Esophagus muscularis mucosa (tissue), 4 donors: Measurements from ENCODE around the gene PBX4. TPM values are rescaled to one million over a fixed set of nuclear protein-coding genes. Genes with fewer than 3 reads are reported as not detected.

Experiments used
- DNase-seq: peaks from one replicate; pipeline ENCODE4 v3.0.0-alpha.2; 2017; ENCODE audit errors: extremely low spot score
- H3K27ac ChIP-seq, 4 donors: fragments of 200-600 bp; sonication (generic); replicated peaks in 1 of 4; 1 replicate in 3 of 4; 2 replicates in 1 of 4; pipeline ENCODE4 v1.5.1; 2016 to 2019; ENCODE audit warnings: mild to moderate bottlenecking in 1 of 4
- H3K27me3 ChIP-seq, 4 donors: fragments of 200-600 bp; sonication (generic); one replicate each; pipeline versions ENCODE4 v1.5.1 to v1.6.0; 2016 to 2019
- H3K36me3 ChIP-seq, 4 donors: fragments of 200-600 bp; sonication (generic); one replicate each; pipeline ENCODE4 v1.5.1; 2016 to 2019
- H3K4me1 ChIP-seq, 4 donors: fragments of 200-600 bp; sonication (generic); one replicate each; pipeline ENCODE4 v1.5.1; 2016 to 2019
- H3K4me3 ChIP-seq, 4 donors: fragments of 200-600 bp; sonication (generic); 1 replicate in 2 of 4; 2 replicates in 2 of 4; pipeline ENCODE4 v1.5.1; 2016 to 2019; ENCODE audit warnings: mild to moderate bottlenecking in 4 of 4, moderate library complexity in 1 of 4
- H3K9me3 ChIP-seq, 4 donors: fragments of 200-600 bp; sonication (generic); 1 replicate in 3 of 4; 2 replicates in 1 of 4; pipeline ENCODE4 v1.5.1; 2016 to 2019
- EP300 ChIP-seq: sonication (generic); formaldehyde crosslinking; IDR thresholded peaks from one replicate; pipeline ENCODE4 v1.6.1; 2017; ENCODE audit warnings: antibody characterized with exemption
- POLR2A ChIP-seq: fragments of 450-650 bp; IDR thresholded peaks from one replicate; pipeline ENCODE4 v1.6.1; 2017; ENCODE audit warnings: antibody characterized with exemption, moderate library complexity, mild to moderate bottlenecking, low read depth
- POLR2AphosphoS5 ChIP-seq, 2 donors: sonication (generic); formaldehyde crosslinking; IDR thresholded peaks; one replicate each; pipeline ENCODE4 v1.6.1; 2017; ENCODE audit warnings: antibody characterized with exemption in 2 of 2
- WGBS: methylation state at CpG from one replicate; pipeline ENCODE4 v1.1.5; 2018; 5-methylcytosine and 5-hydroxymethylcytosine counted together
- intact Hi-C: fragments of 100-400 bp; cut with DNase I; formaldehyde crosslinking; loops from one replicate; pipeline ENCODE4 v1.15.1; 2023
- total RNA-seq, 4 donors: library from RNA; depleted of rRNA; stranded (reverse); fragments of >200 nt; gene quantifications; one replicate each; pipeline versions ENCODE4 v1.1.0 to v1.2.1, GENCODE V29; 2016
- TF ChIP-seq, protein P1 (sequence below), 3 experiments: fragments of 200-600 bp in 2 of 3; fragments of 450-650 bp in 1 of 3; sonication (generic) in 2 of 3; IDR thresholded peaks; one replicate each; pipeline ENCODE4 v1.5.1; 2017 to 2019; ENCODE audit warnings: antibody characterized with exemption in 3 of 3, mild to moderate bottlenecking in 2 of 3, moderate library complexity in 1 of 3

Gene PBX4
- total RNA-seq, 4 donors from 2014 or later = 0.66 to 3.7 (median 0.98) TPM; not detected in 1

DNA sequence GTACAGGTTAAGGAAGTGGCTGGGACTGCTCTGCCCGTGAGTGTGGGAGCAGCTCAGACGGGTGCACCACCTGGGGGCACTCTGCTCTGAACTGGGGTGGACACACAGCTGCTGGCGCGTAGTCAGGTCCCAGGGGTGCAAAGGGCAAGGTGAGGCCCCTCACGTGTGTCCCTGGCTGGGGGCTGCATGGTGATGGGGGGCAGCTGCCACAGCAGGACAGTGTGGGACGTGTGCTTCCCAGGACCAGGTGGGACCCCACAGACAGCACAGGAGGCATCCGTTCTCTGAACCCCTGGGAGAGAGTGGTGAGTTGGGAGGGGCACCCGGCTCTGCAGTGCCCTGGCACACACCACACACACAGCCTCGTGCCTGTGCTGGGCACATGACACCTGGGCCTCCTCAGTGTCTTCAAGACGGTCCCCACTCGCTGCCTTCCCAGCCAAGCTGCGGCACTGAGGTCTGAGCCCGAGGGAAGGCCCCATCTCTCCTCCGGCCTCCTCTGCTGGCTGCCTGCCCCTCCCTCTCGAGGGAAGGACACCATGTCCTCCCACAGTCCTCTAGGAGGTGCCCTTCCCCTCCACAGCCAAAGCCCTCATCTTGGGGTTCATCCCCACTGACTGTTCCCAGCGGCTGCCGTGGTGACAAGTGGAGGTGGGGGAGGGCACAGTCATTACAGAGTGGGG, 55.7 kb downstream of the PBX4 start:
- Histone ChIP-seq H3K27me3 (no peaks in the 10 kb centered on the region), H3K27ac (no peak overlapping the region), H3K4me3 (no peak overlapping the region), H3K36me3 (no peaks in the 10 kb centered on the region), H3K4me1 (no peaks in the 10 kb centered on the region), H3K9me3 (no peaks in the 10 kb centered on the region)
- TF ChIP-seq, protein P1, sequence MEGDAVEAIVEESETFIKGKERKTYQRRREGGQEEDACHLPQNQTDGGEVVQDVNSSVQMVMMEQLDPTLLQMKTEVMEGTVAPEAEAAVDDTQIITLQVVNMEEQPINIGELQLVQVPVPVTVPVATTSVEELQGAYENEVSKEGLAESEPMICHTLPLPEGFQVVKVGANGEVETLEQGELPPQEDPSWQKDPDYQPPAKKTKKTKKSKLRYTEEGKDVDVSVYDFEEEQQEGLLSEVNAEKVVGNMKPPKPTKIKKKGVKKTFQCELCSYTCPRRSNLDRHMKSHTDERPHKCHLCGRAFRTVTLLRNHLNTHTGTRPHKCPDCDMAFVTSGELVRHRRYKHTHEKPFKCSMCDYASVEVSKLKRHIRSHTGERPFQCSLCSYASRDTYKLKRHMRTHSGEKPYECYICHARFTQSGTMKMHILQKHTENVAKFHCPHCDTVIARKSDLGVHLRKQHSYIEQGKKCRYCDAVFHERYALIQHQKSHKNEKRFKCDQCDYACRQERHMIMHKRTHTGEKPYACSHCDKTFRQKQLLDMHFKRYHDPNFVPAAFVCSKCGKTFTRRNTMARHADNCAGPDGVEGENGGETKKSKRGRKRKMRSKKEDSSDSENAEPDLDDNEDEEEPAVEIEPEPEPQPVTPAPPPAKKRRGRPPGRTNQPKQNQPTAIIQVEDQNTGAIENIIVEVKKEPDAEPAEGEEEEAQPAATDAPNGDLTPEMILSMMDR (IDR thresholded peaks at IDR 0.05) = no peak
- TF ChIP-seq EP300 = no peak
- intact Hi-C loops = no loop called here
- no peak for DNase-seq
- WGBS = 90% methylated on average over 4 of the region's 17 CpGs

DNA sequence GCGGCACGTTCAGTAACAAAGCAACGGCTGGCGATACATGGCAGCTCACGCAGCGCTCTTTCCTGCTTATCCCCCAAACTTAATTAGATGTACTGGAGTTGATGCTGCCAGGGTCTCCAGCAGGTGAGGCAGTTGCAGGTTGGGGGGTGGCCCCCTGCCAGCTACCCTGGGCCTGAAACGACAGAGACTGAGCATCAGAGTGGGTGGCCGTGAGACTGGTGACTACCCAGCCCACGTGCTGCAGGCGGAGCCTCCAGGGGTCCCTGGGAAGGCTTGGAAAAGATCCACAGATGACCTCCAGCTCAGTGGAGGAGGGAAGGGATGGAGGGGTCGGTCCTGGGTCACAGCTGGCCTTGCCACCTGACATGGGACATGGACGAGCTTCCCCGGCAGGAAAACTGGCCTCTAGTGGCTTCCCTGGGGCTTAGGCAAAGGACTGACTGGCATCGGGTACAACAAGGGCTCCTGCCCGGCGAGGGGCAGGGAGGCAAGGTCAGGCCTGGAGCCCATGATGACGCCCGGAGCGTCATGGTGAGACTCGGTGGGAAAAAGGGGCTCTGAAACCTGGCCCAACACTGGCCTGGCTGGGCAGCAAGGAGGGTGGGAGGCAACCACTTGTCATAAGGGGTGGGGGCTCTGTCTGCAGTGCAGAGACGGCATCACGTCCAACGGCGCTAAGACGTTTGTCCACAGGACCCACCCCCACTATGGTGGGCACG, 56.4 kb downstream of the PBX4 start:
- WGBS = 82% methylated on average over 20 of the region's 26 CpGs

DNA sequence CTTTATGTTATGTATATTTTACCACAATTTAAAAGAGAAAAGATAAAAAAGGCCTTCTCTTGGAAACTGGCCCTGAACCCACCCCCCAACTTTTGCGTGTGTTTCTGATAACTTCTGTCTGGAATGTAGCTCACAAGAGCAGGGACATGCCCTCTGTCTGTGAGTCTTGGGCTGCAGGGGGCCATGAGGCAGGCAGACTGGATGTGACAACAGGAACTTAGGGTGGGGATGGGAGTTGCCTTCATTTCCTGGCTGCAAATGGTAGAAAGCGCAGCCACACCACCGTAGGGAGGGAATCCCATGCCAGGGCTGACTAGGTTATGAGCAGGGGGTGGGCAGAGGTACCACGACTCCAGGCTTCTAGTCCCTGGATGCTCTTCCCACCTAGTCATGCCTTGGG, 58.6 kb downstream of the PBX4 start:
- DNase-seq = no peak
- 57% methylated on average over 3 of the region's 4 CpGs for WGBS
- Histone ChIP-seq H3K27me3 (peaks cover 0 to 2% (median 0%) of the 10 kb centered on the region in 4 donors), H3K4me3 (no peak overlapping the region), H3K36me3 (no peaks in the 10 kb centered on the region), H3K9me3 (no peaks in the 10 kb centered on the region), H3K4me1 (no peaks in the 10 kb centered on the region), H3K27ac (no peak overlapping the region)
- TF ChIP-seq, protein P1 (IDR thresholded peaks at IDR 0.05) = no peak
- TF ChIP-seq POLR2A (no peak), POLR2AphosphoS5 (IDR thresholded peaks at IDR 0.05) (no peak), EP300 (no peak)
- intact Hi-C loops = no loop called here

More for the DNA sequence above, 56.4 kb downstream of the PBX4 start:
- Histone ChIP-seq H3K27me3 (no peaks in the 10 kb centered on the region), H3K27ac (no peak overlapping the region), H3K4me1 (no peaks in the 10 kb centered on the region), H3K4me3 (no peak overlapping the region), H3K36me3 (no peaks in the 10 kb centered on the region), H3K9me3 (no peaks in the 10 kb centered on the region)
- TF ChIP-seq EP300 (no peak), POLR2A (no peak), POLR2AphosphoS5 (IDR thresholded peaks at IDR 0.05) (no peak)
- TF ChIP-seq, protein P1 (IDR thresholded peaks at IDR 0.05) = no peak
- intact Hi-C loops = no loop called here
- no peak for DNase-seq

DNA sequence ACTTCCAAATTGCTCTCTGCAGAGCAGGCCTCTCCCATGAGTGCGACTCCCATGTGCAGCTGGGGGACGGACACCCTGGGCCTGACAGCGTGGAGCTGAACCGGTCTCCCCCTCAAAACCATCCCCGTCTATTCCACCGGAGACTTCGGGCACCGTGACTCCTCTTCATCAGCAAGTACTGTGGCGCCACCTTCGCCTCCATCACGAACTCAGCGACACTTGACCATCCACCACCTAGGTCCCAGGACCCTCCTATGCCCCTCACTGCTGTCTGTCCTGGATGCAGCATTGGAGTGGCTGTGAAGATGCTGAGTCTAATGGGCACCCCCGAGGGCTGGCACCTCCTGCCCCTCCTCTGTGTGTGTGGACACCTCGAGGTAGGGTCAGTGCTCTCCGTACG, 59.9 kb downstream of the PBX4 start:
- H3K27ac ChIP-seq = no peak overlapping the region
- H3K4me1 ChIP-seq = peaks cover 0 to 3% (median 0%) of the 10 kb centered on the region in 4 donors
- 94% methylated on average over 12 of the region's 16 CpGs for WGBS
- no peak for DNase-seq
- TF ChIP-seq POLR2AphosphoS5 (IDR thresholded peaks at IDR 0.05) (no peak), EP300 (no peak), POLR2A (no peak)
- TF ChIP-seq, protein P1 (IDR thresholded peaks at IDR 0.05) = no peak
- no peak overlapping the region for H3K4me3 ChIP-seq
- no peaks in the 10 kb centered on the region for H3K36me3 ChIP-seq
- intact Hi-C loops = no loop called here
- peaks cover 0 to 15% (median 0%) of the 10 kb centered on the region in 4 donors for H3K27me3 ChIP-seq
- no peaks in the 10 kb centered on the region for H3K9me3 ChIP-seq
